ENCODE data around the gene CKMT2. TPM values are rescaled to one million over a fixed set of nuclear protein-coding genes. Genes with fewer than 3 reads are reported as not detected.

CKMT2 gene
- total and polyA plus RNA-seq, 2 donors from 2014 or later, result 3.7 to 55.8 TPM

GRCh38 chr5:81238460-81238859 is 5.3 kb downstream of the CKMT2 start:
- Histone ChIP-seq H3K27me3 (ENCODE audit: control insufficient read depth, insufficient read depth, low read length) (no peaks in the 10 kb centered on the region), H3K4me1 (ENCODE audit: control insufficient read depth in 2 of 3, insufficient read depth in 2 of 3, low read depth in 1 of 3, low read length in 3 of 3) (peaks cover 0 to 24% (median 20%) of the 10 kb centered on the region in 3 donors), H3K9me3 (ENCODE audit: control insufficient read depth in 2 of 3, insufficient read depth in 1 of 3, low read length in 3 of 3) (no peaks in the 10 kb centered on the region), H3K27ac (ENCODE audit: low read depth in 2 of 2, low read length in 2 of 2) (no peak overlapping the region), H3K4me3 (ENCODE audit: low read length in 3 of 3) (no peak overlapping the region), H3K36me3 (ENCODE audit: control insufficient read depth in 2 of 3, insufficient read depth in 3 of 3, low read length in 3 of 3) (no peaks in the 10 kb centered on the region), H3K9ac (ENCODE audit: low read length in 3 of 3) (no peak overlapping the region)
- FAIRE-seq (no peak), DNase-seq (no peak)
- intact Hi-C loops (cut with DNase I), result no loop called here
- TF ChIP-seq, protein P1, sequence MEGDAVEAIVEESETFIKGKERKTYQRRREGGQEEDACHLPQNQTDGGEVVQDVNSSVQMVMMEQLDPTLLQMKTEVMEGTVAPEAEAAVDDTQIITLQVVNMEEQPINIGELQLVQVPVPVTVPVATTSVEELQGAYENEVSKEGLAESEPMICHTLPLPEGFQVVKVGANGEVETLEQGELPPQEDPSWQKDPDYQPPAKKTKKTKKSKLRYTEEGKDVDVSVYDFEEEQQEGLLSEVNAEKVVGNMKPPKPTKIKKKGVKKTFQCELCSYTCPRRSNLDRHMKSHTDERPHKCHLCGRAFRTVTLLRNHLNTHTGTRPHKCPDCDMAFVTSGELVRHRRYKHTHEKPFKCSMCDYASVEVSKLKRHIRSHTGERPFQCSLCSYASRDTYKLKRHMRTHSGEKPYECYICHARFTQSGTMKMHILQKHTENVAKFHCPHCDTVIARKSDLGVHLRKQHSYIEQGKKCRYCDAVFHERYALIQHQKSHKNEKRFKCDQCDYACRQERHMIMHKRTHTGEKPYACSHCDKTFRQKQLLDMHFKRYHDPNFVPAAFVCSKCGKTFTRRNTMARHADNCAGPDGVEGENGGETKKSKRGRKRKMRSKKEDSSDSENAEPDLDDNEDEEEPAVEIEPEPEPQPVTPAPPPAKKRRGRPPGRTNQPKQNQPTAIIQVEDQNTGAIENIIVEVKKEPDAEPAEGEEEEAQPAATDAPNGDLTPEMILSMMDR (IDR thresholded peaks at IDR 0.05; ENCODE audit: borderline replicate concordance, extremely low read depth, insufficient read depth), result no peak

- no peak for DNase-seq
- H3K4me1 ChIP-seq (ENCODE audit: control insufficient read depth in 2 of 3, insufficient read depth in 2 of 3, low read depth in 1 of 3, low read length in 3 of 3), result peaks cover 0 to 20% (median 20%) of the 10 kb centered on the region in 3 donors
- H3K9ac ChIP-seq (ENCODE audit: low read length in 3 of 3), result no peak overlapping the region
- no peak overlapping the region for H3K27ac ChIP-seq (ENCODE audit: low read depth in 2 of 2, low read length in 2 of 2)
- intact Hi-C loops (cut with DNase I), result no loop called here
- H3K4me3 ChIP-seq (ENCODE audit: low read length in 3 of 3), result no peak overlapping the region
- TF ChIP-seq, protein P1 (IDR thresholded peaks at IDR 0.05; ENCODE audit: borderline replicate concordance, extremely low read depth, insufficient read depth), result peak; percentile 17
- no peaks in the 10 kb centered on the region for H3K27me3 ChIP-seq (ENCODE audit: control insufficient read depth, insufficient read depth, low read length)
- H3K36me3 ChIP-seq (ENCODE audit: control insufficient read depth in 2 of 3, insufficient read depth in 3 of 3, low read length in 3 of 3), result no peaks in the 10 kb centered on the region
- H3K9me3 ChIP-seq (ENCODE audit: control insufficient read depth in 2 of 3, insufficient read depth in 1 of 3, low read length in 3 of 3), result no peaks in the 10 kb centered on the region
- no peak for FAIRE-seq
Observed at GRCh38 chr5:81239613-81240012, 6.5 kb downstream of the CKMT2 start.

- Histone ChIP-seq H3K27ac (ENCODE audit: low read depth in 2 of 2, low read length in 2 of 2) (no peak overlapping the region), H3K9me3 (ENCODE audit: control insufficient read depth in 2 of 3, insufficient read depth in 1 of 3, low read length in 3 of 3) (no peaks in the 10 kb centered on the region), H3K9ac (ENCODE audit: low read length in 3 of 3) (no peak overlapping the region), H3K4me3 (ENCODE audit: low read length in 3 of 3) (no peak overlapping the region), H3K36me3 (ENCODE audit: control insufficient read depth in 2 of 3, insufficient read depth in 3 of 3, low read length in 3 of 3) (no peaks in the 10 kb centered on the region), H3K27me3 (ENCODE audit: control insufficient read depth, insufficient read depth, low read length) (no peaks in the 10 kb centered on the region), H3K4me1 (ENCODE audit: control insufficient read depth in 2 of 3, insufficient read depth in 2 of 3, low read depth in 1 of 3, low read length in 3 of 3) (peaks cover 0 to 17% (median 16%) of the 10 kb centered on the region in 3 donors)
- peak in 2 of 5 donors; percentile 23 to 44 for DNase-seq
- no peak for FAIRE-seq
- TF ChIP-seq, protein P1 (IDR thresholded peaks at IDR 0.05; ENCODE audit: borderline replicate concordance, extremely low read depth, insufficient read depth), result no peak
- intact Hi-C loops (cut with DNase I), result no loop called here
Observed at GRCh38 chr5:81241001-81241400, 7.9 kb downstream of the CKMT2 start.
